GM18505 (cell line): Measurements from ENCODE around the gene MAFG.

ENCODE experiments used
- ATAC-seq: cut with Tn5 transposase; IDR thresholded peaks from one replicate; pipeline ENCODE4 v1.9.1; 2021; ENCODE audit not compliant: unreplicated experiment
- POLR2A ChIP-seq: IDR thresholded peaks from 4 replicates; pipeline ENCODE4 v1.6.1; 2011; ENCODE audit warnings: borderline replicate concordance; ENCODE audit not compliant: insufficient read depth, insufficient read length; ENCODE audit errors: extremely low read depth

The MAFG gene

GRCh38 chr17:81961521-81962498, 34.3 kb upstream of the MAFG start:
- ATAC-seq = no peak

GRCh38 chr17:81961087-81961511, 33.6 kb upstream of the MAFG start, which contains the start of gene NOTUM:
NOTUM (minus strand) TSS chr17:81961187; CDS start chr17:81960909, 278 bp downstream.
- no peak for ATAC-seq
- no peak for TF ChIP-seq POLR2A

More at GRCh38 chr17:81961521-81962498, 34.3 kb upstream of the MAFG start:
- no peak for TF ChIP-seq POLR2A

GRCh38 chr17:81960130-81960958, 32.8 kb upstream of the MAFG start:
- ATAC-seq = no peak
- TF ChIP-seq POLR2A = no peak

- peak; percentile 53 for ATAC-seq
- no peak for TF ChIP-seq POLR2A
These were observed 32.0 kb upstream of the MAFG start for GRCh38 chr17:81959362-81960129.

GRCh38 chr17:81958633-81959342, 31.3 kb upstream of the MAFG start:
- ATAC-seq = no peak
- TF ChIP-seq POLR2A = no peak

- ATAC-seq = no peak
- TF ChIP-seq POLR2A = no peak
These were observed 30.3 kb upstream of the MAFG start for GRCh38 chr17:81957691-81958432.

GRCh38 chr17:81956607-81957589, 29.4 kb upstream of the MAFG start:
- no peak for TF ChIP-seq POLR2A
- ATAC-seq = no peak

GRCh38 chr17:81955756-81956544, 28.4 kb upstream of the MAFG start:
- TF ChIP-seq POLR2A = no peak
- ATAC-seq = no peak

GRCh38 chr17:81955058-81955681, 27.6 kb upstream of the MAFG start:
- ATAC-seq = no peak
- TF ChIP-seq POLR2A = no peak
